Mucosa of rectum (tissue), 2 donors: ENCODE data around the gene PNMA6E.

Experiments
- H3K27ac ChIP-seq, 2 donors: one replicate each; pipeline ENCODE4 v1.7.0; 2013; ENCODE audit warnings: inconsistent platforms in 2 of 2, low read depth in 2 of 2, low read length in 2 of 2
- H3K27me3 ChIP-seq, 2 donors: one replicate each; pipeline ENCODE4 v1.7.0; 2013; ENCODE audit warnings: low read length in 2 of 2; ENCODE audit not compliant: control insufficient read depth in 2 of 2, insufficient read depth in 2 of 2
- H3K36me3 ChIP-seq, 2 donors: one replicate each; pipeline ENCODE4 v1.7.0; 2013; ENCODE audit warnings: low read length in 2 of 2; ENCODE audit not compliant: control insufficient read depth in 2 of 2, insufficient read depth in 2 of 2
- H3K4me1 ChIP-seq, 2 donors: one replicate each; pipeline ENCODE4 v1.7.0; 2013; ENCODE audit warnings: low read length in 2 of 2, mild to moderate bottlenecking in 1 of 2; ENCODE audit not compliant: control insufficient read depth in 2 of 2, insufficient read depth in 2 of 2
- H3K4me3 ChIP-seq, 2 donors: one replicate each; pipeline ENCODE4 v1.7.0; 2013; ENCODE audit warnings: low read length in 2 of 2
- H3K9ac ChIP-seq, 2 donors: one replicate each; pipeline ENCODE4 v1.7.0; 2013; ENCODE audit warnings: low read length in 2 of 2, low read depth in 1 of 2, mild to moderate bottlenecking in 1 of 2
- H3K9me3 ChIP-seq, 2 donors: one replicate each; pipeline ENCODE4 v1.7.0; 2013; ENCODE audit warnings: low read length in 2 of 2; ENCODE audit not compliant: control insufficient read depth in 2 of 2
- donor health status: healthy.
- donor health status: Normal muscosa, but diverticular disease.

PNMA6E gene

GRCh38 chrX:153375571-153375970, 25.6 kb downstream of the PNMA6E start:
- Histone ChIP-seq H3K9me3 (no peaks in the 10 kb centered on the region), H3K9ac (no peak overlapping the region), H3K4me3 (no peak overlapping the region), H3K4me1 (no peaks in the 10 kb centered on the region), H3K27ac (no peak overlapping the region), H3K27me3 (peaks cover 0 to 3% of the 10 kb centered on the region in 2 donors), H3K36me3 (no peaks in the 10 kb centered on the region)

- Histone ChIP-seq H3K9me3 (no peaks in the 10 kb centered on the region), H3K27me3 (peaks cover 0 to 3% of the 10 kb centered on the region in 2 donors), H3K4me1 (no peaks in the 10 kb centered on the region), H3K27ac (no peak overlapping the region), H3K4me3 (no peak overlapping the region), H3K9ac (no peak overlapping the region), H3K36me3 (no peaks in the 10 kb centered on the region)
Observed at GRCh38 chrX:153374426-153374825, 26.7 kb downstream of the PNMA6E start.

- Histone ChIP-seq H3K9me3 (no peaks in the 10 kb centered on the region), H3K9ac (no peak overlapping the region), H3K27me3 (peaks cover 0 to 3% of the 10 kb centered on the region in 2 donors), H3K27ac (no peak overlapping the region), H3K4me3 (no peak overlapping the region), H3K36me3 (no peaks in the 10 kb centered on the region), H3K4me1 (no peaks in the 10 kb centered on the region)
Observed at GRCh38 chrX:153372949-153373348, 28.2 kb downstream of the PNMA6E start.

- Histone ChIP-seq H3K4me1 (no peaks in the 10 kb centered on the region), H3K27me3 (peaks cover 0 to 3% of the 10 kb centered on the region in 2 donors), H3K4me3 (no peak overlapping the region), H3K36me3 (no peaks in the 10 kb centered on the region), H3K9me3 (no peaks in the 10 kb centered on the region), H3K27ac (no peak overlapping the region), H3K9ac (no peak overlapping the region)
Observed at GRCh38 chrX:153371256-153371655, 29.9 kb downstream of the PNMA6E start.

GRCh38 chrX:153370293-153371055, 30.7 kb downstream of the PNMA6E start:
- Histone ChIP-seq H3K27me3 (peaks cover 0 to 3% of the 10 kb centered on the region in 2 donors), H3K9ac (no peak overlapping the region), H3K4me3 (no peak overlapping the region), H3K36me3 (no peaks in the 10 kb centered on the region), H3K27ac (no peak overlapping the region), H3K4me1 (no peaks in the 10 kb centered on the region), H3K9me3 (no peaks in the 10 kb centered on the region)

GRCh38 chrX:153366878-153367538, 34.1 kb downstream of the PNMA6E start:
- H3K27ac ChIP-seq, result no peak overlapping the region

GRCh38 chrX:153366119-153366518, 35.0 kb downstream of the PNMA6E start:
- Histone ChIP-seq H3K36me3 (no peaks in the 10 kb centered on the region), H3K27me3 (no peaks in the 10 kb centered on the region), H3K9me3 (no peaks in the 10 kb centered on the region), H3K4me1 (no peaks in the 10 kb centered on the region), H3K27ac (no peak overlapping the region), H3K9ac (no peak overlapping the region), H3K4me3 (no peak overlapping the region)

More at GRCh38 chrX:153366878-153367538, 34.1 kb downstream of the PNMA6E start:
- Histone ChIP-seq H3K9me3 (no peaks in the 10 kb centered on the region), H3K4me3 (no peak overlapping the region), H3K27me3 (no peaks in the 10 kb centered on the region), H3K9ac (no peak overlapping the region), H3K36me3 (no peaks in the 10 kb centered on the region), H3K4me1 (no peaks in the 10 kb centered on the region)

- H3K27ac ChIP-seq, result no peak overlapping the region
- no peak overlapping the region for H3K4me3 ChIP-seq
- no peaks in the 10 kb centered on the region for H3K9me3 ChIP-seq
- H3K4me1 ChIP-seq, result no peaks in the 10 kb centered on the region
- no peak overlapping the region for H3K9ac ChIP-seq
- H3K27me3 ChIP-seq, result no peaks in the 10 kb centered on the region
- H3K36me3 ChIP-seq, result no peaks in the 10 kb centered on the region
Observed at GRCh38 chrX:153365670-153366069, 35.5 kb downstream of the PNMA6E start.

GRCh38 chrX:153361781-153362397, 39.3 kb downstream of the PNMA6E start:
- Histone ChIP-seq H3K4me1 (no peaks in the 10 kb centered on the region), H3K36me3 (no peaks in the 10 kb centered on the region), H3K27ac (no peak overlapping the region), H3K9me3 (peaks cover 0 to 2% of the 10 kb centered on the region in 2 donors), H3K27me3 (no peaks in the 10 kb centered on the region), H3K4me3 (no peak overlapping the region), H3K9ac (no peak overlapping the region)

- Histone ChIP-seq H3K9me3 (peaks cover 0 to 2% of the 10 kb centered on the region in 2 donors), H3K27ac (no peak overlapping the region)
Observed at GRCh38 chrX:153357877-153358276, 43.3 kb downstream of the PNMA6E start.

More at GRCh38 chrX:153357877-153358276, 43.3 kb downstream of the PNMA6E start:
- Histone ChIP-seq H3K4me3 (no peak overlapping the region), H3K9ac (no peak overlapping the region), H3K36me3 (no peaks in the 10 kb centered on the region), H3K27me3 (no peaks in the 10 kb centered on the region), H3K4me1 (no peaks in the 10 kb centered on the region)
